ENCODE data around the gene SPEN.

GRCh38 chr1:15969321-15969880 is 121.9 kb downstream of the SPEN start:
- TF ChIP-seq CTCF (conservative IDR thresholded peaks at IDR 0.05 in 1 of 2, IDR thresholded peaks at IDR 0.05 in 1 of 2; ENCODE audit: extremely low read depth in 1 of 2, insufficient read depth in 1 of 2, low read depth in 1 of 2, low read length in 2 of 2) (no peak), EZH2 (IDR thresholded peaks at IDR 0.05; ENCODE audit: borderline replicate concordance, low read length) (no peak)
